SU-DHL-6 (cell line): Measurements from ENCODE around the gene ARPC1A.

Experiments used
- H2AFZ ChIP-seq: fragments of 200-600 bp; sonication (generic); 2 replicates; pipeline ENCODE4 v1.6.1; 2014; ENCODE audit warnings: low read depth, mild to moderate bottlenecking, moderate library complexity, mixed read lengths, antibody characterized with exemption, low read length; ENCODE audit not compliant: severe bottlenecking
- H3F3A ChIP-seq: fragments of 200-600 bp; shearing (Covaris generic); 2 replicates; pipeline ENCODE4 v1.6.0; 2016; ENCODE audit warnings: antibody characterized with exemption, mild to moderate bottlenecking; ENCODE audit not compliant: insufficient read depth
- H3K27ac ChIP-seq: fragments of 200-600 bp; sonication (generic); 2 replicates; pipeline ENCODE4 v1.5.1; 2016; ENCODE audit warnings: low read depth, mild to moderate bottlenecking, low read length, moderate library complexity, mixed read lengths
- H3K27me3 ChIP-seq: fragments of 200-600 bp; sonication (generic), shearing (Covaris generic); 2 replicates; pipeline ENCODE4 v1.6.0; 2014; ENCODE audit warnings: mild to moderate bottlenecking, low read length
- H3K36me3 ChIP-seq: fragments of 200-600 bp; sonication (generic); 2 replicates; pipeline ENCODE4 v1.6.1; 2014; ENCODE audit warnings: mild to moderate bottlenecking, low read length, mixed read lengths
- H3K4me2 ChIP-seq: fragments of 300-600, 200-600 bp; shearing (Covaris generic), sonication (generic); 2 replicates; pipeline ENCODE4 v1.6.0; 2014; ENCODE audit warnings: low read length, low read depth, mild to moderate bottlenecking; ENCODE audit not compliant: poor library complexity, severe bottlenecking
- H3K4me3 ChIP-seq: fragments of 200-600 bp; sonication (generic); 2 replicates; pipeline ENCODE4 v1.5.1; 2014; ENCODE audit warnings: antibody characterized with exemption, low read length, mild to moderate bottlenecking, mixed read lengths; ENCODE audit not compliant: insufficient read depth, poor library complexity, severe bottlenecking
- H3K79me2 ChIP-seq: fragments of 200-600 bp; sonication (generic); 2 replicates; pipeline ENCODE4 v1.6.1; 2014; ENCODE audit warnings: mild to moderate bottlenecking, low read length, moderate library complexity; ENCODE audit not compliant: insufficient read depth
- H3K9ac ChIP-seq: fragments of 200-600 bp; sonication (generic); 2 replicates; pipeline ENCODE4 v1.7.0; 2014; ENCODE audit warnings: mild to moderate bottlenecking, low read length
- H3K9me2 ChIP-seq: fragments of 200-600 bp; sonication (generic); replicated peaks from 2 replicates; pipeline ENCODE4 v1.6.1; 2014; ENCODE audit warnings: low read length; ENCODE audit not compliant: insufficient read depth
- H3K9me3 ChIP-seq: fragments of 200-600 bp; sonication (generic); 2 replicates; pipeline ENCODE4 v1.6.1; 2014; ENCODE audit warnings: low read length, mixed read lengths; ENCODE audit not compliant: insufficient read depth
- H4K20me1 ChIP-seq: fragments of 200-600 bp; sonication (generic); 2 replicates; pipeline ENCODE4 v1.6.1; 2014; ENCODE audit warnings: low read depth, mild to moderate bottlenecking, antibody characterized with exemption, low read length, moderate library complexity, mixed read lengths
- EZH2phosphoT487 ChIP-seq: fragments of 200-600 bp; sonication (generic), shearing (Covaris generic); conservative IDR thresholded peaks from 2 replicates; pipeline ENCODE4 v1.6.1; 2018; ENCODE audit warnings: mild to moderate bottlenecking, antibody characterized with exemption, low read length, moderate library complexity, mixed read lengths
- TF ChIP-seq, protein P1 (sequence below): fragments of 200-600 bp; sonication (generic); IDR thresholded peaks from one replicate; pipeline ENCODE4 v1.5.1; 2017; ENCODE audit warnings: antibody characterized with exemption, mild to moderate bottlenecking, low read length, moderate library complexity; ENCODE audit not compliant: insufficient read depth, poor library complexity, severe bottlenecking

The ARPC1A gene

DNA sequence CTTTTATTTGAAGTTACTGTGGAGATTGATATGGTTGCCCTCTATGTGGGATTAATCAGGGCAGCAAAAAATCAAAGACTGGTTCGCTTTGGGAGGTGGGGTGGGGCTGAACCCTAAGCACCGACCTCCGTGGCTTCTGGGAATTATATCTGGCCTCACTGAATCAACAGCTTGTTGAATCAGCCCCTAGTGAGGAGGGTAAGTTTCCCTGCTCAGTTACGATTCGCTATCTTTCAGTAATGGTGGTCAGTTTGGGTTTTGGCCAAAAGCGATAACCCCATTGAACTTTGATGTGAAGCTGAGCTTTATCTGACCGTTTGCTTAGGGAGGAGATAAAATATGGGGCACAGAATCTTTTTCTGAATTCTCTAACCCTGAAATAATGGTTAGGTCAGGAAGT, 16.6 kb upstream of the ARPC1A start:
- no peak overlapping the region for H3K4me2 ChIP-seq
- H3F3A ChIP-seq = no peaks in the 10 kb centered on the region
- TF ChIP-seq EZH2phosphoT487 = no peak
- TF ChIP-seq, protein P1, sequence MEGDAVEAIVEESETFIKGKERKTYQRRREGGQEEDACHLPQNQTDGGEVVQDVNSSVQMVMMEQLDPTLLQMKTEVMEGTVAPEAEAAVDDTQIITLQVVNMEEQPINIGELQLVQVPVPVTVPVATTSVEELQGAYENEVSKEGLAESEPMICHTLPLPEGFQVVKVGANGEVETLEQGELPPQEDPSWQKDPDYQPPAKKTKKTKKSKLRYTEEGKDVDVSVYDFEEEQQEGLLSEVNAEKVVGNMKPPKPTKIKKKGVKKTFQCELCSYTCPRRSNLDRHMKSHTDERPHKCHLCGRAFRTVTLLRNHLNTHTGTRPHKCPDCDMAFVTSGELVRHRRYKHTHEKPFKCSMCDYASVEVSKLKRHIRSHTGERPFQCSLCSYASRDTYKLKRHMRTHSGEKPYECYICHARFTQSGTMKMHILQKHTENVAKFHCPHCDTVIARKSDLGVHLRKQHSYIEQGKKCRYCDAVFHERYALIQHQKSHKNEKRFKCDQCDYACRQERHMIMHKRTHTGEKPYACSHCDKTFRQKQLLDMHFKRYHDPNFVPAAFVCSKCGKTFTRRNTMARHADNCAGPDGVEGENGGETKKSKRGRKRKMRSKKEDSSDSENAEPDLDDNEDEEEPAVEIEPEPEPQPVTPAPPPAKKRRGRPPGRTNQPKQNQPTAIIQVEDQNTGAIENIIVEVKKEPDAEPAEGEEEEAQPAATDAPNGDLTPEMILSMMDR = no peak
- H3K4me3 ChIP-seq = no peak overlapping the region
- no peaks in the 10 kb centered on the region for H3K9me3 ChIP-seq
- no peak overlapping the region for H3K9ac ChIP-seq
- H2AFZ ChIP-seq = no peak overlapping the region
- H3K9me2 ChIP-seq = no peaks in the 10 kb centered on the region
- H4K20me1 ChIP-seq = no peaks in the 10 kb centered on the region
- H3K79me2 ChIP-seq = no peaks in the 10 kb centered on the region
- H3K36me3 ChIP-seq = no peaks in the 10 kb centered on the region
- no peak overlapping the region for H3K27ac ChIP-seq
- no peaks in the 10 kb centered on the region for H3K27me3 ChIP-seq

DNA sequence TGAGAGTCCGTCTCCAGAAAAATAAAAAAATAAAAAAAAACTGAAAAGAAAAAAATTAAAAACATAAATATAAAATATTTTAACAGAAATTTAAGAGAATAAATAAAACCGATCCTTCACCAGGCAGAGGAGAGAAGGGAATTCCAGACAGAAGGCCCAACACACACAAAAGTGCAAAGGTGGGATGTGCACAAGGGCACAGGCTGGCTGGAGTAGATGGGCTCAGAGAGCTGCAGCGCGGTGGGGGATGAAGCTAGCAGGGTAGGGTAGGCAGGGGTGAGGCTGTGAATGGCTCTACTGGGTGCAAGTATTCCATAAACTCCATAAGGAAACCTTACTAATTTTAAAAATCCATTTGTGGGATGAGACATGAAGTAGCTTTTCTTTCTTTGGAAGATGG, 15.7 kb upstream of the ARPC1A start:
- no peaks in the 10 kb centered on the region for H3F3A ChIP-seq
- H3K9ac ChIP-seq = no peak overlapping the region
- H3K4me2 ChIP-seq = no peak overlapping the region
- H3K27ac ChIP-seq = no peak overlapping the region
- H3K9me3 ChIP-seq = no peaks in the 10 kb centered on the region
- H4K20me1 ChIP-seq = no peaks in the 10 kb centered on the region
- H3K36me3 ChIP-seq = no peaks in the 10 kb centered on the region
- no peaks in the 10 kb centered on the region for H3K9me2 ChIP-seq
- TF ChIP-seq, protein P1 = no peak
- no peak for TF ChIP-seq EZH2phosphoT487
- no peak overlapping the region for H3K4me3 ChIP-seq
- no peak overlapping the region for H2AFZ ChIP-seq
- H3K79me2 ChIP-seq = no peaks in the 10 kb centered on the region
- H3K27me3 ChIP-seq = no peaks in the 10 kb centered on the region

DNA sequence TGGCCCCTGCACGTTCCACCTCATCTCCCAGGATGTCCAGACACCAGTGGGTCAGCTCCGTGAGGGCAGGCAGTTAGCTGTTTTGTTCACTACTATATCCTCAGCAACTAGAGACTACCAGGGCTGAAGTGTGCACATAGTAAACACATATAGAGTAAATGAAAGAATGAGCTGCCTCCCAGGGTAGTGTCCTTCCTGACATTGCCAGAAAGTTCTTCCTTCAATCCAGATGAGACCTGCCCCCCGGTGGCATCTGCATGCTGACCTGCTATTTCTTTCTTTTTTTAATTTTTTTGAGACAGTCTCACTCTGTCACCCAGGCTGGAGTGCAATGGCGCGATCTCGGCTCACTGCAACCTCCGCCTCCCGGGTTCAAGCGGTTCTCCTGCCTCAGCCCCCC, 14.0 kb upstream of the ARPC1A start:
- no peaks in the 10 kb centered on the region for H4K20me1 ChIP-seq
- H3K9me2 ChIP-seq = no peaks in the 10 kb centered on the region
- H3F3A ChIP-seq = no peaks in the 10 kb centered on the region
- no peak overlapping the region for H3K4me2 ChIP-seq
- H3K27me3 ChIP-seq = no peaks in the 10 kb centered on the region
- no peaks in the 10 kb centered on the region for H3K36me3 ChIP-seq
- TF ChIP-seq EZH2phosphoT487 = no peak
- TF ChIP-seq, protein P1 = no peak
- no peak overlapping the region for H2AFZ ChIP-seq
- H3K9ac ChIP-seq = no peak overlapping the region
- H3K4me3 ChIP-seq = no peak overlapping the region
- H3K79me2 ChIP-seq = no peaks in the 10 kb centered on the region
- no peaks in the 10 kb centered on the region for H3K9me3 ChIP-seq
- H3K27ac ChIP-seq = no peak overlapping the region
